Measurements from ENCODE around the gene GALNS. TPM values are rescaled to one million over a fixed set of nuclear protein-coding genes. Genes with fewer than 3 reads are reported as not detected.

The GALNS gene
- total and polyA plus RNA-seq, 2 of the 13 experiments (the other 11 are each of a cell fraction or from before 2014, with no cell fraction given) = 9.2 to 9.8 TPM

- TF ChIP-seq, protein P1, sequence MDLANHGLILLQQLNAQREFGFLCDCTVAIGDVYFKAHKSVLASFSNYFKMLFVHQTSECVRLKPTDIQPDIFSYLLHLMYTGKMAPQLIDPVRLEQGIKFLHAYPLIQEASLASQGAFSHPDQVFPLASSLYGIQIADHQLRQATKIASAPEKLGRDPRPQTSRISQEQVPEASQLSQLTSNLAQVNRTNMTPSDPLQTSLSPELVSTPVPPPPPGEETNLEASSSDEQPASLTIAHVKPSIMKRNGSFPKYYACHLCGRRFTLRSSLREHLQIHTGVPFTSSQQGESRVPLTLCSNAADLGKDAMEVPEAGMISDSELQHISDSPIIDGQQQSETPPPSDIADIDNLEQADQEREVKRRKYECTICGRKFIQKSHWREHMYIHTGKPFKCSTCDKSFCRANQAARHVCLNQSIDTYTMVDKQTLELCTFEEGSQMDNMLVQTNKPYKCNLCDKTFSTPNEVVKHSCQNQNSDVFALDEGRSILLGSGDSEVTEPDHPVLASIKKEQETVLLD (CRISPR knock-in tag; IDR thresholded peaks at IDR 0.05; ENCODE audit: low read depth) = no peak
- TF ChIP-seq, protein P2, sequence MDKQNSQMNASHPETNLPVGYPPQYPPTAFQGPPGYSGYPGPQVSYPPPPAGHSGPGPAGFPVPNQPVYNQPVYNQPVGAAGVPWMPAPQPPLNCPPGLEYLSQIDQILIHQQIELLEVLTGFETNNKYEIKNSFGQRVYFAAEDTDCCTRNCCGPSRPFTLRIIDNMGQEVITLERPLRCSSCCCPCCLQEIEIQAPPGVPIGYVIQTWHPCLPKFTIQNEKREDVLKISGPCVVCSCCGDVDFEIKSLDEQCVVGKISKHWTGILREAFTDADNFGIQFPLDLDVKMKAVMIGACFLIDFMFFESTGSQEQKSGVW (CRISPR knock-in tag; IDR thresholded peaks at IDR 0.05; ENCODE audit: borderline replicate concordance) = 0 out of 2 replicates have a peak, but pooled peaks have one; percentile 50
- TF ChIP-seq TGIF2 (CRISPR knock-in tag; IDR thresholded peaks at IDR 0.05) = peak; percentile 57; the same call in 1 of the 2 replicates
- TF ChIP-seq ZSCAN25 (CRISPR knock-in tag; IDR thresholded peaks at IDR 0.05) = peak; percentile 85
- TF ChIP-seq SMARCC2 (IDR thresholded peaks at IDR 0.05) = no peak
- TF ChIP-seq, protein P3, sequence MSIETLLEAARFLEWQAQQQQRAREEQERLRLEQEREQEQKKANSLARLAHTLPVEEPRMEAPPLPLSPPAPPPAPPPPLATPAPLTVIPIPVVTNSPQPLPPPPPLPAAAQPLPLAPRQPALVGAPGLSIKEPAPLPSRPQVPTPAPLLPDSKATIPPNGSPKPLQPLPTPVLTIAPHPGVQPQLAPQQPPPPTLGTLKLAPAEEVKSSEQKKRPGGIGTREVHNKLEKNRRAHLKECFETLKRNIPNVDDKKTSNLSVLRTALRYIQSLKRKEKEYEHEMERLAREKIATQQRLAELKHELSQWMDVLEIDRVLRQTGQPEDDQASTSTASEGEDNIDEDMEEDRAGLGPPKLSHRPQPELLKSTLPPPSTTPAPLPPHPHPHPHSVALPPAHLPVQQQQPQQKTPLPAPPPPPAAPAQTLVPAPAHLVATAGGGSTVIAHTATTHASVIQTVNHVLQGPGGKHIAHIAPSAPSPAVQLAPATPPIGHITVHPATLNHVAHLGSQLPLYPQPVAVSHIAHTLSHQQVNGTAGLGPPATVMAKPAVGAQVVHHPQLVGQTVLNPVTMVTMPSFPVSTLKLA (IDR thresholded peaks at IDR 0.05) = no peak
- no peak for TF ChIP-seq CREM (IDR thresholded peaks at IDR 0.05)
- no peak for TF ChIP-seq CREM (CRISPR knock-in tag; IDR thresholded peaks at IDR 0.05)
- no peak for TF ChIP-seq PREB (CRISPR knock-in tag; IDR thresholded peaks at IDR 0.05)
- no peak for TF ChIP-seq AGO1 (IDR thresholded peaks at IDR 0.05; ENCODE audit: low read depth, low read length, poor library complexity, severe bottlenecking)
- peak; percentile 86 for TF ChIP-seq ZNF501 (CRISPR knock-in tag; IDR thresholded peaks at IDR 0.05)
- no peak for TF ChIP-seq ZNF7 (CRISPR knock-in tag; IDR thresholded peaks at IDR 0.05)
- TF ChIP-seq SNRNP70 (IDR thresholded peaks at IDR 0.05; ENCODE audit: low read depth, low read length) = no peak
- TF ChIP-seq, protein P4, sequence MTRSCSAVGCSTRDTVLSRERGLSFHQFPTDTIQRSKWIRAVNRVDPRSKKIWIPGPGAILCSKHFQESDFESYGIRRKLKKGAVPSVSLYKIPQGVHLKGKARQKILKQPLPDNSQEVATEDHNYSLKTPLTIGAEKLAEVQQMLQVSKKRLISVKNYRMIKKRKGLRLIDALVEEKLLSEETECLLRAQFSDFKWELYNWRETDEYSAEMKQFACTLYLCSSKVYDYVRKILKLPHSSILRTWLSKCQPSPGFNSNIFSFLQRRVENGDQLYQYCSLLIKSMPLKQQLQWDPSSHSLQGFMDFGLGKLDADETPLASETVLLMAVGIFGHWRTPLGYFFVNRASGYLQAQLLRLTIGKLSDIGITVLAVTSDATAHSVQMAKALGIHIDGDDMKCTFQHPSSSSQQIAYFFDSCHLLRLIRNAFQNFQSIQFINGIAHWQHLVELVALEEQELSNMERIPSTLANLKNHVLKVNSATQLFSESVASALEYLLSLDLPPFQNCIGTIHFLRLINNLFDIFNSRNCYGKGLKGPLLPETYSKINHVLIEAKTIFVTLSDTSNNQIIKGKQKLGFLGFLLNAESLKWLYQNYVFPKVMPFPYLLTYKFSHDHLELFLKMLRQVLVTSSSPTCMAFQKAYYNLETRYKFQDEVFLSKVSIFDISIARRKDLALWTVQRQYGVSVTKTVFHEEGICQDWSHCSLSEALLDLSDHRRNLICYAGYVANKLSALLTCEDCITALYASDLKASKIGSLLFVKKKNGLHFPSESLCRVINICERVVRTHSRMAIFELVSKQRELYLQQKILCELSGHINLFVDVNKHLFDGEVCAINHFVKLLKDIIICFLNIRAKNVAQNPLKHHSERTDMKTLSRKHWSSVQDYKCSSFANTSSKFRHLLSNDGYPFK (CRISPR knock-in tag; IDR thresholded peaks at IDR 0.05; ENCODE audit: borderline replicate concordance) = no peak
- peak; percentile 33; the same call in 1 of the 2 replicates for TF ChIP-seq ZNF768 (CRISPR knock-in tag; IDR thresholded peaks at IDR 0.05)
- TF ChIP-seq, protein P5, sequence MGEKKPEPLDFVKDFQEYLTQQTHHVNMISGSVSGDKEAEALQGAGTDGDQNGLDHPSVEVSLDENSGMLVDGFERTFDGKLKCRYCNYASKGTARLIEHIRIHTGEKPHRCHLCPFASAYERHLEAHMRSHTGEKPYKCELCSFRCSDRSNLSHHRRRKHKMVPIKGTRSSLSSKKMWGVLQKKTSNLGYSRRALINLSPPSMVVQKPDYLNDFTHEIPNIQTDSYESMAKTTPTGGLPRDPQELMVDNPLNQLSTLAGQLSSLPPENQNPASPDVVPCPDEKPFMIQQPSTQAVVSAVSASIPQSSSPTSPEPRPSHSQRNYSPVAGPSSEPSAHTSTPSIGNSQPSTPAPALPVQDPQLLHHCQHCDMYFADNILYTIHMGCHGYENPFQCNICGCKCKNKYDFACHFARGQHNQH (CRISPR knock-in tag; IDR thresholded peaks at IDR 0.05) = peak; percentile 50; the same call in 1 of the 2 replicates
- no peak for TF ChIP-seq ZSCAN9 (CRISPR knock-in tag; IDR thresholded peaks at IDR 0.05; ENCODE audit: borderline replicate concordance)
- TF ChIP-seq ZNF879 (CRISPR knock-in tag; IDR thresholded peaks at IDR 0.05) = no peak
- 0 out of 2 replicates have a peak, but pooled peaks have one; percentile 32 for TF ChIP-seq ESRRA (CRISPR knock-in tag; IDR thresholded peaks at IDR 0.05; ENCODE audit: low read depth)
- no peak for TF ChIP-seq ZNF75D (CRISPR knock-in tag; IDR thresholded peaks at IDR 0.05; ENCODE audit: borderline replicate concordance)
- no peak for TF ChIP-seq ZNF160 (CRISPR knock-in tag; IDR thresholded peaks at IDR 0.05)
Observed at GRCh38 chr16:88803264-88803987, 53.3 kb downstream of the GALNS start, which contains the start of gene CDT1 (continued).
